A549 (cell line): ENCODE measurements around the gene CDC14B. TPM values are rescaled to one million over a fixed set of nuclear protein-coding genes. Genes with fewer than 3 reads are reported as not detected.

Experiments
- ATAC-seq, 2 experiments: fragments of 200-7000 bp in 1 of 2; fragments of >200 bp in 1 of 2; cut with Nextera tagmentation in 1 of 2; cut with Tn5 transposase in 1 of 2; 3 replicates each; pipeline versions ENCODE4 v1.8.0 to v1.9.1; 2018 to 2020; ENCODE audit warnings: mild to moderate bottlenecking in 1 of 2, moderate library complexity in 1 of 2
- CTCF ChIA-PET: fragments of 300-600 bp; sonication (Branson Sonifier 250); formaldehyde crosslinking; extraction: SDS; loops from one replicate; lab custom pipeline; 2021; ENCODE audit warnings: antibody characterized with exemption, inconsistent platforms; lab: Yijun Ruan, JAX
- POLR2A ChIA-PET: fragments of 350-600 bp; formaldehyde crosslinking; extraction: SDS; loops from one replicate; lab custom pipeline; 2021; ENCODE audit warnings: antibody characterized with exemption, inconsistent platforms; lab: Yijun Ruan, JAX
- DNase-seq, 2 experiments: peaks; one replicate each; pipeline versions ENCODE4 v3.0.0 to v3.0.0-alpha.2; 2011 to 2016; ENCODE audit warnings: low read depth in 1 of 2, low spot score in 1 of 2
- FAIRE-seq: peaks from 2 replicates; lab custom pipeline; 2011; peaks lifted over from hg19 to GRCh38; lab: Jason Lieb, UNC
- H3K27ac ChIP-seq, 2 experiments: fragments of >200 bp; sonication (Bioruptor Twin); formaldehyde crosslinking; 3 replicates each; pipeline ENCODE4 v1.5.1; 2016 to 2017
- H3K4me1 ChIP-seq: fragments of >200 bp; sonication (Bioruptor Twin); formaldehyde crosslinking; 3 replicates; pipeline ENCODE4 v1.6.1; 2016
- H3K4me2 ChIP-seq: fragments of >200 bp; sonication (Bioruptor Twin); formaldehyde crosslinking; 3 replicates; pipeline ENCODE4 v1.6.1; 2016
- H3K4me3 ChIP-seq: fragments of >200 bp; sonication (Bioruptor Twin); formaldehyde crosslinking; 3 replicates; pipeline ENCODE4 v1.5.1; 2016
- H3K9me3 ChIP-seq: fragments of >200 bp; sonication (Bioruptor Twin); formaldehyde crosslinking; 3 replicates; pipeline ENCODE4 v1.6.1; 2016
- ATOH8 ChIP-seq: fragments of 250-450 bp; sonication (Bioruptor Pico); IDR thresholded peaks from 2 replicates; pipeline ENCODE4 v1.5.0; 2020; ENCODE audit warnings: low read depth, mild to moderate bottlenecking, moderate library complexity
- CEBPB ChIP-seq, 2 experiments: fragments of >200 bp in 1 of 2; sonication (Bioruptor Twin) in 1 of 2; formaldehyde crosslinking in 1 of 2; IDR thresholded peaks; 2 replicates each; pipeline ENCODE4 v1.6.1; 2012 to 2016
- CHD2 ChIP-seq: fragments of 150-350 bp; IDR thresholded peaks from 2 replicates; pipeline ENCODE4 v1.6.1; 2014; ENCODE audit warnings: low read length; ENCODE audit not compliant: partially characterized antibody
- CHD4 ChIP-seq: fragments of 200-600 bp; sonication (generic); IDR thresholded peaks from 2 replicates; pipeline ENCODE4 v1.6.1; 2016; ENCODE audit warnings: antibody characterized with exemption, mild to moderate bottlenecking, borderline replicate concordance
- E2F6 ChIP-seq: IDR thresholded peaks from 2 replicates; pipeline ENCODE4 v1.6.1; 2012; ENCODE audit warnings: low read depth, borderline replicate concordance
- EHMT2 ChIP-seq: fragments of 200-600 bp; sonication (generic); IDR thresholded peaks from 2 replicates; pipeline ENCODE4 v1.6.1; 2016; ENCODE audit warnings: antibody characterized with exemption, low read depth, mild to moderate bottlenecking, moderate library complexity
- EP300 ChIP-seq, 2 experiments: fragments of >200 bp; sonication (Bioruptor Twin); formaldehyde crosslinking; IDR thresholded peaks; 2 replicates in 1 of 2; 3 replicates in 1 of 2; pipeline ENCODE4 v1.6.1; 2016 to 2017
- FOSL2 ChIP-seq, 2 experiments: fragments of 450-650 bp in 1 of 2; fragments of >200 bp in 1 of 2; sonication (Bioruptor Twin) in 1 of 2; formaldehyde crosslinking; IDR thresholded peaks; 2 replicates each; pipeline versions ENCODE4 v1.5.0 to v1.6.1; 2016 to 2020; ENCODE audit warnings: mild to moderate bottlenecking in 1 of 2, moderate library complexity in 1 of 2
- FOXS1 ChIP-seq: fragments of 250-450 bp; sonication (Bioruptor Pico); IDR thresholded peaks from 2 replicates; pipeline ENCODE4 v1.5.0; 2020; ENCODE audit warnings: mild to moderate bottlenecking, moderate library complexity
- HDAC2 ChIP-seq: fragments of 200-600 bp; sonication (generic); IDR thresholded peaks from 2 replicates; pipeline ENCODE4 v1.6.1; 2016
- HOXB13 ChIP-seq: fragments of 250-450 bp; sonication (Bioruptor Pico); IDR thresholded peaks from 2 replicates; pipeline ENCODE4 v1.5.0; 2020; ENCODE audit warnings: low read depth, mild to moderate bottlenecking, moderate library complexity
- MAFK ChIP-seq: fragments of 450-650 bp; IDR thresholded peaks from 2 replicates; pipeline ENCODE4 v1.6.1; 2014; ENCODE audit not compliant: partially characterized antibody
- MAZ ChIP-seq: fragments of 150-350 bp; IDR thresholded peaks from 2 replicates; pipeline ENCODE4 v1.6.1; 2014; ENCODE audit warnings: antibody characterized with exemption, low read depth, low read length, borderline replicate concordance
- NFE2L2 ChIP-seq: fragments of 150-350 bp; conservative IDR thresholded peaks from 2 replicates; pipeline ENCODE4 v1.6.1; 2014; ENCODE audit warnings: low read length
- NPAS2 ChIP-seq: fragments of 250-450 bp; sonication (Bioruptor Pico); IDR thresholded peaks from 2 replicates; pipeline ENCODE4 v1.8.0; 2022; ENCODE audit warnings: mild to moderate bottlenecking, moderate library complexity, borderline replicate concordance
- RAD21 ChIP-seq, 2 experiments: fragments of >200 bp in 1 of 2; sonication (Bioruptor Twin) in 1 of 2; formaldehyde crosslinking in 1 of 2; IDR thresholded peaks in 1 of 2; conservative IDR thresholded peaks in 1 of 2; 2 replicates in 1 of 2; 3 replicates in 1 of 2; pipeline ENCODE4 v1.6.1; 2012 to 2018; ENCODE audit warnings: inconsistent platforms in 1 of 2
- REST ChIP-seq: fragments of 200-600 bp; sonication (generic); IDR thresholded peaks from 2 replicates; pipeline ENCODE4 v1.6.1; 2016; ENCODE audit warnings: antibody characterized with exemption, mild to moderate bottlenecking, moderate library complexity
- RFX5 ChIP-seq: fragments of 450-650 bp; IDR thresholded peaks from 2 replicates; pipeline ENCODE4 v1.7.1; 2014; ENCODE audit warnings: antibody characterized with exemption, mild to moderate bottlenecking, moderate library complexity
- RNF2 ChIP-seq: fragments of 200-600 bp; sonication (generic); IDR thresholded peaks from 2 replicates; pipeline ENCODE4 v1.6.1; 2016; ENCODE audit warnings: low read depth, mild to moderate bottlenecking, antibody characterized with exemption, moderate library complexity, borderline replicate concordance
- SMC3 ChIP-seq: fragments of >200 bp; sonication (Bioruptor Twin); formaldehyde crosslinking; IDR thresholded peaks from 3 replicates; pipeline ENCODE4 v1.6.1; 2018; ENCODE audit warnings: inconsistent platforms
- SREBF2 ChIP-seq: fragments of 450-650 bp; IDR thresholded peaks from 2 replicates; pipeline ENCODE4 v1.6.1; 2014; ENCODE audit warnings: mild to moderate bottlenecking, moderate library complexity
- ZFP36 ChIP-seq: fragments of 450-650 bp; IDR thresholded peaks from 2 replicates; pipeline ENCODE4 v1.6.1; 2014; ENCODE audit warnings: borderline replicate concordance; ENCODE audit not compliant: partially characterized antibody
- ZSCAN20 ChIP-seq: fragments of 250-450 bp; sonication (Bioruptor Pico); IDR thresholded peaks from 2 replicates; pipeline ENCODE4 v1.8.0; 2022; ENCODE audit warnings: mild to moderate bottlenecking, moderate library complexity
- WGBS: methylation state at CpG from one replicate; pipeline ENCODE4 v1.1.6; 2017; ENCODE audit errors: missing lambda C conversion rate; 5-methylcytosine and 5-hydroxymethylcytosine counted together
- polyA plus RNA-seq, 4 experiments: library from polyadenylated mRNA; depleted of rRNA in 3 of 4; stranded (reverse); fragments of >200 nt; fragmentation: RNase III in 1 of 4; extraction: RNeasy Plus Mini Kit Qiagen cat#74134 plus additional on column Dnase treatment in 1 of 4; gene quantifications; 2 replicates in 3 of 4; 3 replicates in 1 of 4; pipeline ENCODE4 v1.2.3, GENCODE V29; 2011 to 2017
- TF ChIP-seq, protein P1 (sequence below): fragments of >200 bp; sonication (Bioruptor Twin); formaldehyde crosslinking; IDR thresholded peaks from 3 replicates; pipeline ENCODE4 v1.5.1; 2016
- TF ChIP-seq, protein P2 (sequence below): fragments of 450-650 bp; IDR thresholded peaks from 2 replicates; pipeline ENCODE4 v1.6.1; 2014; ENCODE audit warnings: antibody characterized with exemption

CDC14B gene
- polyA plus RNA-seq, 2 of the 4 experiments (the other 2 are of a cell fraction), result 9.9 to 17.3 TPM

- H3K4me3 ChIP-seq, result no peak overlapping the region
- CTCF ChIA-PET, result interaction anchor here (1.2 kb wide), 1 partner anchor 13 kb away, joined by 5 read pairs; no protein-coding TSS in a partner anchor
- peaks cover 28% of the 10 kb centered on the region for H3K4me1 ChIP-seq
- POLR2A ChIA-PET, result no interaction called here
- DNase-seq (no peak), ATAC-seq (no peak), FAIRE-seq (no peak)
- H3K9me3 ChIP-seq, result no peaks in the 10 kb centered on the region
- 86% methylated on average over 3 of the region's 3 CpGs for WGBS
- H3K4me2 ChIP-seq, result no peak overlapping the region
- H3K27ac ChIP-seq, result no peak overlapping the region
- no peak for TF ChIP-seq ZFP36
- TF ChIP-seq REST, result no peak
- no peak for TF ChIP-seq SMC3
- TF ChIP-seq CHD2, result no peak
- no peak for TF ChIP-seq ATOH8
- no peak for TF ChIP-seq FOSL2 (IDR thresholded peaks at IDR 0.05)
- TF ChIP-seq FOSL2 (CRISPR knock-in tag; IDR thresholded peaks at IDR 0.05), result no peak
- no peak for TF ChIP-seq RFX5
- no peak for TF ChIP-seq EP300 (IDR thresholded peaks at IDR 0.05)
Observed at GRCh38 chr9:96607971-96608370, 11.7 kb downstream of the CDC14B start.

DNA sequence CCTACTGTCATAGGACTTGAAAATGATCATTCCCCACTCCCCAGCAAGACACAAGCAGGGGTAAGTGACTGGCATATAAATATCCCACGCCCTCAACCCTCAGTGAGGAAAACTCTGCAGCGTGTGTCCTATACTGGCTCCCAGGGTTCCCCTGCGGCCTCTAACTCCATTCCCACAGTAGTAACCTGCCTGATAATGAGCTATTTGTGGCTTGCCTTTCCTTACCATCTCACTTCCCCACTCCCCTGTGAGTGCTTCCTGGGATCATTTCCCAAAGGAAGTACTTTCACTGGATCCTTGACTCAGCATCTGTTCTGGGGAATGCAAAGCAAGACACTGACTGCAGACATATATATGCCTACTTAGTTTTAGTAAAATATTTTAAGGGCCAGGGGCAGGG is 14.3 kb downstream of the CDC14B start:
- Histone ChIP-seq H3K27ac (no peak overlapping the region), H3K4me1 (peaks cover 6% of the 10 kb centered on the region; the same call in 2 of the 3 replicates), H3K4me3 (no peak overlapping the region), H3K9me3 (no peaks in the 10 kb centered on the region), H3K4me2 (no peak overlapping the region)
- no peak for FAIRE-seq
- TF ChIP-seq EP300 (IDR thresholded peaks at IDR 0.05) (no peak), NFE2L2 (no peak), SREBF2 (no peak), HDAC2 (no peak), ZSCAN20 (CRISPR knock-in tag) (no peak), MAZ (no peak), RNF2 (no peak), HOXB13 (CRISPR knock-in tag) (no peak), CEBPB (IDR thresholded peaks at IDR 0.05) (no peak), RFX5 (no peak), RAD21 (conservative IDR thresholded peaks at IDR 0.05 in 1 of 2, IDR thresholded peaks at IDR 0.05 in 1 of 2) (no peak)
- POLR2A ChIA-PET, result no interaction called here
- DNase-seq, result no peak
- no peak for ATAC-seq
- CTCF ChIA-PET, result interaction anchor here (0.6 to 1.4 kb wide), 2 partner anchors 16 to 1477 kb away, joined by 3 read pairs; no protein-coding TSS in a partner anchor
- WGBS, result 95% methylated on average over 3 of the region's 3 CpGs

DNA sequence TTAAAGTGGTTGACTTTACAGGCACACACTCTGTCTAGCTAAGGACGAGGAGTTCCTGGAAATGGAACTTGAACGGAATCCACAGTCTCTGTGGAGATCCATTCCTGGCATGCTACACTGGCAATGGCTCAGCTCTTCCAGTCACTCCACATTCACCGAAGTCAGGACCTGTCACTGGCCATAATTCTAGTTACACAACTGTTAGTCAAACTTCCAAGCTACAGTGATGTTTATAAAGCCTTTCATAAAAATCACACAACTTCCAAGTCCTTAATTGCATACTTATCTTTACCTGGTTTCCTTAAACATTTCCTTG is 15.7 kb downstream of the CDC14B start:
- 93% methylated on average over 3 of the region's 3 CpGs for WGBS

More for the DNA sequence above, 15.7 kb downstream of the CDC14B start:
- Histone ChIP-seq H3K4me3 (no peak overlapping the region), H3K4me2 (no peak overlapping the region), H3K9me3 (no peaks in the 10 kb centered on the region), H3K4me1 (no peaks in the 10 kb centered on the region), H3K27ac (no peak overlapping the region)
- ChIA-PET CTCF (interaction anchor here (1.4 kb wide), 1 partner anchor 15 kb away, joined by 3 read pairs; no protein-coding TSS in a partner anchor), POLR2A (no interaction called here)
- ATAC-seq (no peak), FAIRE-seq (no peak), DNase-seq (no peak)
- no peak for TF ChIP-seq MAFK
- TF ChIP-seq FOXS1 (CRISPR knock-in tag), result no peak
- no peak for TF ChIP-seq E2F6
- no peak for TF ChIP-seq CHD4
- TF ChIP-seq, protein P1, sequence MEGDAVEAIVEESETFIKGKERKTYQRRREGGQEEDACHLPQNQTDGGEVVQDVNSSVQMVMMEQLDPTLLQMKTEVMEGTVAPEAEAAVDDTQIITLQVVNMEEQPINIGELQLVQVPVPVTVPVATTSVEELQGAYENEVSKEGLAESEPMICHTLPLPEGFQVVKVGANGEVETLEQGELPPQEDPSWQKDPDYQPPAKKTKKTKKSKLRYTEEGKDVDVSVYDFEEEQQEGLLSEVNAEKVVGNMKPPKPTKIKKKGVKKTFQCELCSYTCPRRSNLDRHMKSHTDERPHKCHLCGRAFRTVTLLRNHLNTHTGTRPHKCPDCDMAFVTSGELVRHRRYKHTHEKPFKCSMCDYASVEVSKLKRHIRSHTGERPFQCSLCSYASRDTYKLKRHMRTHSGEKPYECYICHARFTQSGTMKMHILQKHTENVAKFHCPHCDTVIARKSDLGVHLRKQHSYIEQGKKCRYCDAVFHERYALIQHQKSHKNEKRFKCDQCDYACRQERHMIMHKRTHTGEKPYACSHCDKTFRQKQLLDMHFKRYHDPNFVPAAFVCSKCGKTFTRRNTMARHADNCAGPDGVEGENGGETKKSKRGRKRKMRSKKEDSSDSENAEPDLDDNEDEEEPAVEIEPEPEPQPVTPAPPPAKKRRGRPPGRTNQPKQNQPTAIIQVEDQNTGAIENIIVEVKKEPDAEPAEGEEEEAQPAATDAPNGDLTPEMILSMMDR, result no peak
- TF ChIP-seq EHMT2, result no peak
- TF ChIP-seq, protein P2, sequence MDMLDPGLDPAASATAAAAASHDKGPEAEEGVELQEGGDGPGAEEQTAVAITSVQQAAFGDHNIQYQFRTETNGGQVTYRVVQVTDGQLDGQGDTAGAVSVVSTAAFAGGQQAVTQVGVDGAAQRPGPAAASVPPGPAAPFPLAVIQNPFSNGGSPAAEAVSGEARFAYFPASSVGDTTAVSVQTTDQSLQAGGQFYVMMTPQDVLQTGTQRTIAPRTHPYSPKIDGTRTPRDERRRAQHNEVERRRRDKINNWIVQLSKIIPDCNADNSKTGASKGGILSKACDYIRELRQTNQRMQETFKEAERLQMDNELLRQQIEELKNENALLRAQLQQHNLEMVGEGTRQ, result no peak
- no peak for TF ChIP-seq NPAS2 (CRISPR knock-in tag)
- TF ChIP-seq FOSL2 (IDR thresholded peaks at IDR 0.05), result no peak
- TF ChIP-seq FOSL2 (CRISPR knock-in tag; IDR thresholded peaks at IDR 0.05), result no peak
